Mesodermal cell (in vitro differentiated cells): Measurements from ENCODE around the gene MCF2L.

ENCODE experiments used
- H3K27ac ChIP-seq: 2 replicates; pipeline ENCODE4 v1.7.0; 2013; ENCODE audit warnings: mild to moderate bottlenecking, low read depth, low read length, moderate library complexity; ENCODE audit not compliant: severe bottlenecking
- H3K36me3 ChIP-seq: 2 replicates; pipeline ENCODE4 v1.7.1; 2013; ENCODE audit warnings: mild to moderate bottlenecking, low read length, moderate library complexity; ENCODE audit not compliant: control insufficient read depth, insufficient read depth
- H3K4me1 ChIP-seq: one replicate; pipeline ENCODE4 v1.7.1; 2013; ENCODE audit warnings: mild to moderate bottlenecking, low read length; ENCODE audit not compliant: insufficient read depth, control insufficient read depth, poor library complexity, severe bottlenecking
- H3K4me3 ChIP-seq: 2 replicates; pipeline ENCODE4 v1.7.0; 2013; ENCODE audit warnings: low read length, control low read depth, mild to moderate bottlenecking; ENCODE audit not compliant: insufficient read depth, poor library complexity, severe bottlenecking; ENCODE audit errors: extremely low read depth
- H3K9me3 ChIP-seq: 2 replicates; pipeline ENCODE4 v1.7.1; 2013; ENCODE audit warnings: mild to moderate bottlenecking, low read length, moderate library complexity; ENCODE audit not compliant: control insufficient read depth
- WGBS, 2 experiments: methylation state at CpG; one replicate each; pipeline ENCODE4 v1.1.5; 2013; ENCODE audit warnings: missing lambda C conversion rate in 2 of 2; ENCODE audit not compliant: insufficient coverage in 2 of 2; 5-methylcytosine and 5-hydroxymethylcytosine counted together

MCF2L gene

DNA sequence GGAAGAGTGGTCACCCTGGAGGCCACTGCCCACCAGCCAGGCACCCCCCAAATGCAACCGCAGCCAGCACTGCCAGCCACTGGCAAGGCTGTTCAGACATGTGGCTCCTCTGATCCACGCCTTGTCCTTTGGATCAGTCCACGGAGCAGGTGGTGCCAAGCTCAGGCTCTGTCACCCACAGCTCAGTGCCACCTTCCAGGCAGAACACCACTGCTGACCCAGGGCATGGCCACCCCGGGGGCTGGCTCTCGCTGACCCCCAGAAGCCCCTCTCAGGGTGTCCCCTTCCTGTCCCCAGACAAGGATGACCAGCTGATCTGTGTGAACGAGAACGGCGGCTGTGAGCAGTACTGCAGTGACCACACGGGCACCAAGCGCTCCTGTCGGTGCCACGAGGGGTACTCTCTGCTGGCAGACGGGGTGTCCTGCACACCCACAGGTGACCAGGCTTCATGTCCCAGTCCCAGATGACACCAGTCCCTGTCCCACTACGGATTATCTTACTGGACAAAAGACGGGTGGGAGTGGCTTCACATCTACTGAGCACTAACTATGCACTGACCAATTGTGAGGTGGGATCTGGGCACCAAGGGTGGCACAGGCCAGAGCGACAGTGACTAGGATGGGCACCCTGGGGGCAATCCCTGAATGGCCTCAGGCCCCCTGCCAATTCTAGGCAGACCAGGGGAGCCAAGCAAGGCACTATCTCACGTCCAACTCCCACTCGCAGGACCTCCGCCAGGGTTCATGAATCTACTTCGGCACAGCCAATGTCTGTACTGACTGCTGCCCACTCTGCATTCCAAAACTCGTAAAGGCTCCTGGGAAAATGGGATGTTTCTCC, 146.6 kb downstream of the MCF2L start:
- H3K4me3 ChIP-seq, result no peak overlapping the region
- H3K27ac ChIP-seq, result no peak overlapping the region
- peaks cover 12% of the 10 kb centered on the region for H3K4me1 ChIP-seq
- WGBS, 2 experiments, result 89 to 93% methylated on average over 17 to 21 of the region's 21 CpGs
- H3K9me3 ChIP-seq, result no peaks in the 10 kb centered on the region
- no peaks in the 10 kb centered on the region for H3K36me3 ChIP-seq

DNA sequence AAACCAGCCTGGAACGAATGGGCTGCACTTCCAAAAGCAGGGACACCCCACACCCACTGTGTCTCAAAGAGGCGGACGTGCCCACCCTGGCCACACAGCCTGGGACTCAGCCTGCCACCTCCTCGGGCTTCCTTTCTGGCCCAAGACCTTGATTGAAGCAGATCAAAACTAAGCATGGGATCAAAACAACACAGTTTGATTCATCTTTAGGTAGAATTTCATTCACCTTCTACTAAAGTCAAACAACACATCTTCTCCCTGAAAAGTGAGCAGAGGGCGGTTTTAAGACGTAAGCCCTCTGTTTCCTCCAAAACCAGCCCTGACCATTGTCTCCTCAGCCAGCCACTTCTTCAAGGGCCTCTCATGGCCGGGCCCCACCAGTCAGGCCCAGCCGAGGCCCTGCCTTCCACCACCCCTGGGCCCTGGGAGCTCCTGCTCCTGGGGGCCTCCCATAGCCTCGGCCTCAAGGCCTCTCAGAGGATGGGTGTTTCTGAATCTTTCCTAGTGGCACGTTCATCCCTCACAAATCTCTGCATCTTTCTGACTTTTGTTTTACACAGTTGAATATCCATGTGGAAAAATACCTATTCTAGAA, 147.3 kb downstream of the MCF2L start:
- Histone ChIP-seq H3K36me3 (no peaks in the 10 kb centered on the region), H3K4me1 (peaks cover 12% of the 10 kb centered on the region), H3K9me3 (no peaks in the 10 kb centered on the region), H3K27ac (no peak overlapping the region), H3K4me3 (no peak overlapping the region)
- WGBS, 2 experiments, result 90 to 95% methylated on average over 9 of the region's 10 CpGs

DNA sequence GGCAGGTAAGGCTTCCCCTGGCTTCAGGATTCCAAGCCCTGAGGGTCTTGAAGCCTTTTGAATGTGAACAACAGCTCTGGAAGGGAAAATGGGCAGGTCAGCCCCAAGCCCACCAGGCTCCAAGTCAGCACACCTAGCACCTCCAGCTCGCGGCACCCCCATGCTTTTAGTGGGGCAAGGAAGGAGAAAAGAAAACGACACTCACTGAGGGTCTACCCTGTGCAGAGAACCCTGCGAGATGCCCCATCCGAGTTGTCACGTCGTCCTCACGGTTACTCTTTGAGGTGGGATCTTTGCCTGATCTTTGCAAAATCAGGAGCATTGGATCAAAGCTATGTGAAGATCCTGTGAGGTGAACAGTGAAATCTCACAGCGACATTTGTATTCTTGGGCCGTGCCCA, 147.9 kb downstream of the MCF2L start:
- H3K4me1 ChIP-seq, result peaks cover 12% of the 10 kb centered on the region
- 89 to 92% methylated on average over 8 of the region's 10 CpGs for WGBS, 2 experiments
- H3K9me3 ChIP-seq, result no peaks in the 10 kb centered on the region

DNA sequence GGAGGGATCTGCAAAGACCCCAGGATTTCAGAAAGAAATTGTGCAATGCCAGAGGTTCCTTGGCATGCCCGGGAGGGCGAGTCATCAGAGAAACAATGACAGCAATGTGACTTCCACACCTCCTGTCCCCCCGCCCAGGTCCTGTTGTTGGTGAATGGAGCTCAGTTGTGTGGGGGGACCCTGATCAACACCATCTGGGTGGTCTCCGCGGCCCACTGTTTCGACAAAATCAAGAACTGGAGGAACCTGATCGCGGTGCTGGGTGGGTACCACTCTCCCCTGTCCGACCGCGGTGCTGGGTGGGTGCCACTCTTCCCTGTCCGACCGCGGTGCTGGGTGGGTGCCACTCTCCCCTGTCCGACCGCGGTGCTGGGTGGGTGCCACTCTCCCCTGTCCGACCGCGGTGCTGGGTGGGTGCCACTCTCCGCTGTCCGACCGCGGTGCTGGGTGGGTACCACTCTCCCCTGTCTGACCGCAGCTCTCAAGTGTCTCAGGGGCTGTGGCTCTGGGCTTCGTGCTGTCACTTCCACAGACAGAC, 148.4 kb downstream of the MCF2L start:
- 95% methylated on average over 10 to 19 of the region's 26 CpGs for whole genome bisulfite sequencing, 2 experiments
- H3K4me1 ChIP-seq, result peaks cover 12% of the 10 kb centered on the region
- no peaks in the 10 kb centered on the region for H3K9me3 ChIP-seq
- H3K36me3 ChIP-seq, result no peaks in the 10 kb centered on the region
- H3K27ac ChIP-seq, result no peak overlapping the region
- no peak overlapping the region for H3K4me3 ChIP-seq

More for the DNA sequence above, 147.9 kb downstream of the MCF2L start:
- Histone ChIP-seq H3K4me3 (no peak overlapping the region), H3K27ac (no peak overlapping the region), H3K36me3 (no peaks in the 10 kb centered on the region)

DNA sequence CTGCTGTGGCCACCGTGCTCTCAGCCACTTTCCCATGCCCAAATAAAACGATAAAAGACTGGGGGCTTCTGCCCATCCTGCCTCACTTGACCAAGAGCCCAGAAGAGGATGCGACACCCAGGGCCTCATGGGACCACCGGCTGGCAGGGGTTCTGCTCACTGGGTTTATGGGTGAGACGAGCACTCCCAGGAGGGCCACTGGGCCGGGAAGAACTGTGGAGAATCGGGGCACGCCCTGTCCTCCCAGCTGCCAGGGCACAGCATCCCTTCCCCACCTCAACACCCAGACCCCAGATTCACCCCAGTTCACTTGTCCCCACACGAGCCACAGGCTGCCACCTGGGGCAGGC, 148.9 kb downstream of the MCF2L start:
- 89 to 93% methylated on average over 6 to 8 of the region's 9 CpGs for WGBS, 2 experiments
- Histone ChIP-seq H3K9me3 (no peaks in the 10 kb centered on the region), H3K36me3 (no peaks in the 10 kb centered on the region), H3K4me3 (no peak overlapping the region), H3K27ac (no peak overlapping the region), H3K4me1 (peaks cover 12% of the 10 kb centered on the region)

DNA sequence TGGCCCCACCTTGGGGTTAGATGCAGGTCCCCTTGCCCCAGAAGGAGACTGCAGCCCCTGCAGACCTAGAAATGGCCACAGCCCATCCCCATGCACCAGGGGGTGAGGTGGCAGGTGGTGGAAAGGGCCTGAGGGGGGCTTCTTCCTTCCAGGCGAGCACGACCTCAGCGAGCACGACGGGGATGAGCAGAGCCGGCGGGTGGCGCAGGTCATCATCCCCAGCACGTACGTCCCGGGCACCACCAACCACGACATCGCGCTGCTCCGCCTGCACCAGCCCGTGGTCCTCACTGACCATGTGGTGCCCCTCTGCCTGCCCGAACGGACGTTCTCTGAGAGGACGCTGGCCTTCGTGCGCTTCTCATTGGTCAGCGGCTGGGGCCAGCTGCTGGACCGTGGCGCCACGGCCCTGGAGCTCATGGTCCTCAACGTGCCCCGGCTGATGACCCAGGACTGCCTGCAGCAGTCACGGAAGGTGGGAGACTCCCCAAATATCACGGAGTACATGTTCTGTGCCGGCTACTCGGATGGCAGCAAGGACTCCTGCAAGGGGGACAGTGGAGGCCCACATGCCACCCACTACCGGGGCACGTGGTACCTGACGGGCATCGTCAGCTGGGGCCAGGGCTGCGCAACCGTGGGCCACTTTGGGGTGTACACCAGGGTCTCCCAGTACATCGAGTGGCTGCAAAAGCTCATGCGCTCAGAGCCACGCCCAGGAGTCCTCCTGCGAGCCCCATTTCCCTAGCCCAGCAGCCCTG, 149.4 kb downstream of the MCF2L start:
- peaks cover 15% of the 10 kb centered on the region for H3K4me1 ChIP-seq
- no peak overlapping the region for H3K4me3 ChIP-seq
- H3K27ac ChIP-seq, result no peak overlapping the region
- WGBS, 2 experiments, result 92 to 95% methylated on average over 38 to 39 of the region's 42 CpGs
- no peaks in the 10 kb centered on the region for H3K36me3 ChIP-seq
- H3K9me3 ChIP-seq, result no peaks in the 10 kb centered on the region

DNA sequence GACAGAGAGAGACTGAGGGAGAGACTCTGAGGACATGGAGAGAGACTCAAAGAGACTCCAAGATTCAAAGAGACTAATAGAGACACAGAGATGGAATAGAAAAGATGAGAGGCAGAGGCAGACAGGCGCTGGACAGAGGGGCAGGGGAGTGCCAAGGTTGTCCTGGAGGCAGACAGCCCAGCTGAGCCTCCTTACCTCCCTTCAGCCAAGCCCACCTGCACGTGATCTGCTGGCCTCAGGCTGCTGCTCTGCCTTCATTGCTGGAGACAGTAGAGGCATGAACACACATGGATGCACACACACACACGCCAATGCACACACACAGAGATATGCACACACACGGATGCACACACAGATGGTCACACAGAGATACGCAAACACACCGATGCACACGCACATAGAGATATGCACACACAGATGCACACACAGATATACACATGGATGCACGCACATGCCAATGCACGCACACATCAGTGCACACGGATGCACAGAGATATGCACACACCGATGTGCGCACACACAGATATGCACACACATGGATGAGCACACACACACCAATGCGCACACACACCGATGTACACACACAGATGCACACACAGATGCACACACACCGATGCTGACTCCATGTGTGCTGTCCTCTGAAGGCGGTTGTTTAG, 150.3 kb downstream of the MCF2L start:
- no peak overlapping the region for H3K27ac ChIP-seq
- no peak overlapping the region for H3K4me3 ChIP-seq
- H3K36me3 ChIP-seq, result no peaks in the 10 kb centered on the region
- H3K4me1 ChIP-seq, result peaks cover 15% of the 10 kb centered on the region
- H3K9me3 ChIP-seq, result no peaks in the 10 kb centered on the region
- WGBS, 2 experiments, result 92 to 93% methylated on average over 12 to 15 of the region's 16 CpGs

DNA sequence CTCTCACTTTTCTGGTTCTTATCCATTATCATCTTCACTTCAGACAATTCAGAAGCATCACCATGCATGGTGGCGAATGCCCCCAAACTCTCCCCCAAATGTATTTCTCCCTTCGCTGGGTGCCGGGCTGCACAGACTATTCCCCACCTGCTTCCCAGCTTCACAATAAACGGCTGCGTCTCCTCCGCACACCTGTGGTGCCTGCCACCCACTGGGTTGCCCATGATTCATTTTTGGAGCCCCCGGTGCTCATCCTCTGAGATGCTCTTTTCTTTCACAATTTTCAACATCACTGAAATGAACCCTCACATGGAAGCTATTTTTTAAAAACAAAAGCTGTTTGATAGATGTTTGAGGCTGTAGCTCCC, 150.8 kb downstream of the MCF2L start:
- H3K4me1 ChIP-seq, result peaks cover 15% of the 10 kb centered on the region
- WGBS, 2 experiments, result 84 to 92% methylated on average over 6 of the region's 7 CpGs

DNA sequence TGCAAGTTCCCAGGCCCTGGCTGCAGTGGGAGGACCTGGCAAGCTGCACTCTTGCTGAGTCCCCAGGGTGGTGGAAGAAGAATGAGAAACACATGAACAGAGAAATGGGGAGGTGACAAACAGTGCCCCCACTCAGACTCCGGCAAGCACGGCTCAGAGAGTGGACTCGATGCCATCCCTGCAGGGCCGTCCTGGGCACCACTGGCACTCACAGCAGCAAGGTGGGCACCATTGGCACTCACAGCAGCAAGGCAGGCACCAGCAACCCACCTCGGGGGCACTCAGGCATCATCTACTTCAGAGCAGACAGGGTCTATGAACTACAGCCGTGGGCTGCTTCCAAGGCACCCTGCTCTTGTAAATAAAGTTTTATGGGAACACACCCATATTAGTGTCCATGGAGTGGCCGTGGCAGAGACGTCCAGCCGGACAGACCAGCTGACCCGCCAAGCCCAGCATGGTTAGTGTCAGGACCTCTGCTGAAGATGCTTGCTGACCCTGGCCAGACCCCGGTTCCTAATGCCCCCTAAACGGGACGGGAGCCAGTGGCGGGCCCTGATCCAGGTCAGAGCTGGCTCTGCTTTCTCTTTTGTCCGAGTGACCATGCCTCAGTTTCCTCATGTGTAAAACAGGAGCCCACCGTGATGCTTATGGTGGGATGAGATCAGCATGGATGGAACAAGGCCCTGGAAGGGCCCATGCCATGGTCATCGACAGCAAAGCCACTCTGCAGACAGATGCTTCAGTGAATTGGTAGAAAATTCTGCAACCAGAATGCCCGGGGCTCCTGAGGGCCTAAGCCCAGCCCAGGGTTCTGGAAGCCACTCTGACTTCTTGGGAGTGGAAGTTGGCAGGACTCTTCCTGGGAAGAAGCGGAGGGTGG, 151.5 kb downstream of the MCF2L start:
- Histone ChIP-seq H3K27ac (no peak overlapping the region), H3K4me1 (peaks cover 15% of the 10 kb centered on the region), H3K9me3 (no peaks in the 10 kb centered on the region), H3K36me3 (no peaks in the 10 kb centered on the region), H3K4me3 (no peak overlapping the region)
- 89 to 91% methylated on average over 15 to 16 of the region's 19 CpGs for WGBS, 2 experiments

More for the DNA sequence above, 150.8 kb downstream of the MCF2L start:
- Histone ChIP-seq H3K4me3 (no peak overlapping the region), H3K36me3 (no peaks in the 10 kb centered on the region), H3K9me3 (no peaks in the 10 kb centered on the region), H3K27ac (no peak overlapping the region)
